Measurements from ENCODE around the gene CADPS. TPM values are rescaled to one million over a fixed set of nuclear protein-coding genes. Genes with fewer than 3 reads are reported as not detected.

The CADPS gene
- total and polyA plus RNA-seq, 2 of the 4 experiments (the other 2 are of a cell fraction) = not detected

DNA sequence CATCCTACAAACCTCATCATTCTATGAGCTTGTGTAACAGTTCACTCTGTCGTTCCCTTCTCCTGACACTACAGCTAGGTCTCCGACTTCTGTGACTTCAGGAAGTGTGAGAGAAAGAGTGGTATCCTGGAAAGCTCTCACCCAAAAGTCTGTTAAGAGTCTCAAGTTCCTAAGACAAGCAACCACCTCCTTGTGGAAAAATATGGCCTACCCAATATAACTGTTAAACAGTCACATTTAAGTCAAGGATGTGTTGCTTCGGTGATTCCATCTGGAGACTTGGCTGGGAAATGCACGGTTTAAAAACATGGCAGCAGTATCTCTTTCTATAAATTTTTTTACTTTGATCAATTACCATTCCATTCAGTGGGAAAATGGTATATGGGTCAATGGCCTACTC is 515.7 kb downstream of the CADPS start:
- dilution Hi-C loops (cut with HindIII; ENCODE audit: low sequenced_read_pairs, unreplicated experiment) = no loop called here
- Histone ChIP-seq H3K4ac (ENCODE audit: low read depth, low read length) (no peak overlapping the region), H2AK5ac (ENCODE audit: low read depth, low read length) (no peak overlapping the region), H2BK20ac (ENCODE audit: low read depth, low read length) (no peak overlapping the region), H3K14ac (replicated peaks; ENCODE audit: low read depth, low read length) (no peak overlapping the region), H4K8ac (ENCODE audit: low read depth in 2 of 2, low read length in 2 of 2) (no peak overlapping the region), H3K4me1 (ENCODE audit: control insufficient read depth, insufficient read depth, low read length) (no peaks in the 10 kb centered on the region), H3K9ac (ENCODE audit: low read depth, low read length) (no peak overlapping the region), H3K27me3 (ENCODE audit: control insufficient read depth, insufficient read depth, low read length) (peaks cover 1% of the 10 kb centered on the region; the same call in 1 of the 2 replicates), H4K5ac (ENCODE audit: low read depth, low read length) (no peak overlapping the region), H3K36me3 (ENCODE audit: control insufficient read depth, insufficient read depth, low read length) (no peaks in the 10 kb centered on the region), H3K9me3 (ENCODE audit: control insufficient read depth, insufficient read depth, low read length) (no peaks in the 10 kb centered on the region), H2BK5ac (ENCODE audit: low read depth, low read length, poor library complexity, severe bottlenecking) (no peak overlapping the region), H4K20me1 (ENCODE audit: insufficient read depth, low read length) (no peaks in the 10 kb centered on the region), H3K4me3 (ENCODE audit: insufficient read depth, low read depth, low read length) (no peak overlapping the region), H3K27ac (ENCODE audit: insufficient read depth, low read length) (no peak overlapping the region), H4K91ac (ENCODE audit: insufficient read depth, low read depth, low read length) (no peak overlapping the region), H2AFZ (replicated peaks; ENCODE audit: low read length, poor library complexity) (no peak overlapping the region), H3K56ac (ENCODE audit: extremely low read depth, insufficient read depth, low read length) (no peak overlapping the region), H3K79me1 (ENCODE audit: low read depth in 1 of 2, low read length in 2 of 2) (no peaks in the 10 kb centered on the region), H2AK9ac (replicated peaks; ENCODE audit: low read depth, low read length, poor library complexity) (no peak overlapping the region), H2BK120ac (ENCODE audit: low read depth, low read length) (no peak overlapping the region), H3K9me1 (ENCODE audit: insufficient read depth, low read length) (no peaks in the 10 kb centered on the region), H3K18ac (ENCODE audit: low read depth, low read length) (no peak overlapping the region), H3K4me2 (ENCODE audit: low read depth, low read length) (no peak overlapping the region), H3K23ac (ENCODE audit: low read depth, low read length) (no peak overlapping the region), H2BK15ac (ENCODE audit: low read depth, low read length) (no peak overlapping the region)
- TF ChIP-seq FOS (IDR thresholded peaks at IDR 0.05; ENCODE audit: low read depth, low read length) (no peak), MAFK (IDR thresholded peaks at IDR 0.05; ENCODE audit: low read depth, low read length) (no peak), RFX5 (IDR thresholded peaks at IDR 0.05; ENCODE audit: low read depth, low read length) (no peak), CEBPB (IDR thresholded peaks at IDR 0.05; ENCODE audit: low read depth, low read length) (no peak), BHLHE40 (IDR thresholded peaks at IDR 0.05; ENCODE audit: low read depth, low read length) (no peak), MXI1 (IDR thresholded peaks at IDR 0.05; ENCODE audit: borderline replicate concordance, low read depth, low read length) (no peak), RAD21 (IDR thresholded peaks at IDR 0.05; ENCODE audit: low read length) (no peak)
- TF ChIP-seq, protein P1, sequence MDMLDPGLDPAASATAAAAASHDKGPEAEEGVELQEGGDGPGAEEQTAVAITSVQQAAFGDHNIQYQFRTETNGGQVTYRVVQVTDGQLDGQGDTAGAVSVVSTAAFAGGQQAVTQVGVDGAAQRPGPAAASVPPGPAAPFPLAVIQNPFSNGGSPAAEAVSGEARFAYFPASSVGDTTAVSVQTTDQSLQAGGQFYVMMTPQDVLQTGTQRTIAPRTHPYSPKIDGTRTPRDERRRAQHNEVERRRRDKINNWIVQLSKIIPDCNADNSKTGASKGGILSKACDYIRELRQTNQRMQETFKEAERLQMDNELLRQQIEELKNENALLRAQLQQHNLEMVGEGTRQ (IDR thresholded peaks at IDR 0.05; ENCODE audit: low read depth, low read length) = no peak
- TF ChIP-seq, protein P2, sequence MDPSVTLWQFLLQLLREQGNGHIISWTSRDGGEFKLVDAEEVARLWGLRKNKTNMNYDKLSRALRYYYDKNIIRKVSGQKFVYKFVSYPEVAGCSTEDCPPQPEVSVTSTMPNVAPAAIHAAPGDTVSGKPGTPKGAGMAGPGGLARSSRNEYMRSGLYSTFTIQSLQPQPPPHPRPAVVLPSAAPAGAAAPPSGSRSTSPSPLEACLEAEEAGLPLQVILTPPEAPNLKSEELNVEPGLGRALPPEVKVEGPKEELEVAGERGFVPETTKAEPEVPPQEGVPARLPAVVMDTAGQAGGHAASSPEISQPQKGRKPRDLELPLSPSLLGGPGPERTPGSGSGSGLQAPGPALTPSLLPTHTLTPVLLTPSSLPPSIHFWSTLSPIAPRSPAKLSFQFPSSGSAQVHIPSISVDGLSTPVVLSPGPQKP (IDR thresholded peaks at IDR 0.05; ENCODE audit: borderline replicate concordance, low read depth, low read length) = no peak
- DNase-seq (no peak), ATAC-seq (ENCODE audit: low read depth) (no peak)
- intact Hi-C loops (cut with micrococcal nuclease) = no loop called here
- no CpG with 5 or more reads among the region's 4 CpGs for WGBS, 2 experiments (ENCODE audit: extremely low coverage in 2 of 2, insufficient read length in 1 of 2)
- ChIA-PET CTCF (interaction anchor here (0.6 kb wide), 1 partner anchor 1511 kb away, joined by 3 read pairs; no protein-coding TSS in a partner anchor), POLR2A (ENCODE audit: unreplicated experiment) (no interaction called here)
- no TSS peak for BruUV-seq (replicated peaks)
- in situ Hi-C loops (cut with MboI; ENCODE audit: low sequenced_read_pairs) = no loop called here
